GM23338 (cell line): ENCODE results near the gene UQCC3.
A peak's percentile ranks its signal among the peaks of the same experiment; 100 is the strongest.

ENCODE experiments used
- CREB1 ChIP-seq: fragments of 250-450 bp; sonication (Bioruptor Pico); IDR thresholded peaks from 2 replicates; pipeline ENCODE4 v1.5.0; 2020; ENCODE audit warnings: low read depth, mild to moderate bottlenecking, moderate library complexity
- EZH2 ChIP-seq: fragments of 200-600 bp; sonication (generic); IDR thresholded peaks from one replicate; pipeline ENCODE4 v1.8.0; 2017; ENCODE audit warnings: antibody characterized with exemption, mild to moderate bottlenecking, low read depth; ENCODE audit not compliant: unreplicated experiment
- EZH2phosphoT487 ChIP-seq: fragments of 200-600 bp; sonication (generic); IDR thresholded peaks from one replicate; pipeline ENCODE4 v1.8.1; 2018; ENCODE audit warnings: antibody characterized with exemption; ENCODE audit not compliant: unreplicated experiment
- JUNB ChIP-seq: IDR thresholded peaks from one replicate; pipeline ENCODE4 v1.6.1; 2016; ENCODE audit warnings: antibody characterized with exemption; ENCODE audit not compliant: unreplicated experiment
- POLR2AphosphoS5 ChIP-seq: IDR thresholded peaks from 2 replicates; pipeline ENCODE4 v1.6.1; 2016; ENCODE audit warnings: antibody characterized with exemption, low read depth
- STAT1 ChIP-seq: IDR thresholded peaks from one replicate; pipeline ENCODE4 v1.6.1; 2016; ENCODE audit warnings: antibody characterized with exemption; ENCODE audit not compliant: unreplicated experiment
- ZNF114 ChIP-seq: fragments of 250-450 bp; sonication (Bioruptor Pico); IDR thresholded peaks from 2 replicates; pipeline ENCODE4 v1.5.0; 2020; ENCODE audit warnings: mild to moderate bottlenecking, moderate library complexity
- TF ChIP-seq, protein P1 (sequence below), 2 experiments: fragments of 200-600 bp in 1 of 2; sonication (generic) in 1 of 2; conservative IDR thresholded peaks; 2 replicates each; pipeline versions ENCODE4 v1.5.1 to v1.6.1; 2016 to 2017; ENCODE audit warnings: antibody characterized with exemption in 2 of 2, low read depth in 2 of 2, mild to moderate bottlenecking in 2 of 2, moderate library complexity in 1 of 2
- TF ChIP-seq, protein P2 (sequence below): IDR thresholded peaks from one replicate; pipeline ENCODE4 v1.6.1; 2018; ENCODE audit warnings: antibody characterized with exemption; ENCODE audit not compliant: unreplicated experiment
- TF ChIP-seq, protein P3 (sequence below): IDR thresholded peaks from 2 replicates; pipeline ENCODE4 v1.6.1; 2016; ENCODE audit warnings: antibody characterized with exemption
- TF ChIP-seq, protein P4 (sequence below): fragments of 250-450 bp; sonication (Bioruptor Pico); IDR thresholded peaks from 2 replicates; pipeline ENCODE4 v1.5.0; 2020; ENCODE audit warnings: mild to moderate bottlenecking, moderate library complexity

DNA sequence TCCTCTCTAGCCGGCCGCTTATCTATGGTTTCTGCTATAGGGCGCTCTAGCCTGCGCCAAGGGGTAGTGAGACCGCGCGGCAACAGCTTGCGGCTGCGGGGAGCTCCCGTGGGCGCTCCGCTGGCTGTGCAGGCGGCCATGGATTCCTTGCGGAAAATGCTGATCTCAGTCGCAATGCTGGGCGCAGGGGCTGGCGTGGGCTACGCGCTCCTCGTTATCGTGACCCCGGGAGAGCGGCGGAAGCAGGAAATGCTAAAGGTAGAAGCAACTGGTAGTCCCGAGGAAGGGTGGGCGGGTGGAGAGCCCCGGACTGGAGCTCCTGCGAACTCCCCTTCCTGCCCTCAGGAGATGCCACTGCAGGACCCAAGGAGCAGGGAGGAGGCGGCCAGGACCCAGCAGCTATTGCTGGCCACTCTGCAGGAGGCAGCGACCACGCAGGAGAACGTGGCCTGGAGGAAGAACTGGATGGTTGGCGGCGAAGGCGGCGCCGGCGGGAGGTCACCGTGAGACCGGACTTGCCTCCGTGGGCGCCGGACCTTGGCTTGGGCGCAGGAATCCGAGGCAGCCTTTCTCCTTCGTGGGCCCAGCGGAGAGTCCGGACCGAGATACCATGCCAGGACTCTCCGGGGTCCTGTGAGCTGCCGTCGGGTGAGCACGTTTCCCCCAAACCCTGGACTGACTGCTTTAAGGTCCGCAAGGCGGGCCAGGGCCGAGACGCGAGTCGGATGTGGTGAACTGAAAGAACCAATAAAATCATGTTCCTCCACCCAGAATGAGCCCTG is at the start of gene UQCC3, which contains the start of gene LBHD1:
- TF ChIP-seq ZNF114 (CRISPR knock-in tag) (no peak), POLR2AphosphoS5 (peak; percentile 84), EZH2 (no peak), JUNB (no peak), EZH2phosphoT487 (no peak), STAT1 (no peak), CREB1 (CRISPR knock-in tag) (peak; percentile 37; the same call in 1 of the 2 replicates)
- TF ChIP-seq, protein P1, sequence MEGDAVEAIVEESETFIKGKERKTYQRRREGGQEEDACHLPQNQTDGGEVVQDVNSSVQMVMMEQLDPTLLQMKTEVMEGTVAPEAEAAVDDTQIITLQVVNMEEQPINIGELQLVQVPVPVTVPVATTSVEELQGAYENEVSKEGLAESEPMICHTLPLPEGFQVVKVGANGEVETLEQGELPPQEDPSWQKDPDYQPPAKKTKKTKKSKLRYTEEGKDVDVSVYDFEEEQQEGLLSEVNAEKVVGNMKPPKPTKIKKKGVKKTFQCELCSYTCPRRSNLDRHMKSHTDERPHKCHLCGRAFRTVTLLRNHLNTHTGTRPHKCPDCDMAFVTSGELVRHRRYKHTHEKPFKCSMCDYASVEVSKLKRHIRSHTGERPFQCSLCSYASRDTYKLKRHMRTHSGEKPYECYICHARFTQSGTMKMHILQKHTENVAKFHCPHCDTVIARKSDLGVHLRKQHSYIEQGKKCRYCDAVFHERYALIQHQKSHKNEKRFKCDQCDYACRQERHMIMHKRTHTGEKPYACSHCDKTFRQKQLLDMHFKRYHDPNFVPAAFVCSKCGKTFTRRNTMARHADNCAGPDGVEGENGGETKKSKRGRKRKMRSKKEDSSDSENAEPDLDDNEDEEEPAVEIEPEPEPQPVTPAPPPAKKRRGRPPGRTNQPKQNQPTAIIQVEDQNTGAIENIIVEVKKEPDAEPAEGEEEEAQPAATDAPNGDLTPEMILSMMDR (conservative IDR thresholded peaks at IDR 0.05; ENCODE audit: low read depth in 2 of 2) = no peak
- TF ChIP-seq, protein P2, sequence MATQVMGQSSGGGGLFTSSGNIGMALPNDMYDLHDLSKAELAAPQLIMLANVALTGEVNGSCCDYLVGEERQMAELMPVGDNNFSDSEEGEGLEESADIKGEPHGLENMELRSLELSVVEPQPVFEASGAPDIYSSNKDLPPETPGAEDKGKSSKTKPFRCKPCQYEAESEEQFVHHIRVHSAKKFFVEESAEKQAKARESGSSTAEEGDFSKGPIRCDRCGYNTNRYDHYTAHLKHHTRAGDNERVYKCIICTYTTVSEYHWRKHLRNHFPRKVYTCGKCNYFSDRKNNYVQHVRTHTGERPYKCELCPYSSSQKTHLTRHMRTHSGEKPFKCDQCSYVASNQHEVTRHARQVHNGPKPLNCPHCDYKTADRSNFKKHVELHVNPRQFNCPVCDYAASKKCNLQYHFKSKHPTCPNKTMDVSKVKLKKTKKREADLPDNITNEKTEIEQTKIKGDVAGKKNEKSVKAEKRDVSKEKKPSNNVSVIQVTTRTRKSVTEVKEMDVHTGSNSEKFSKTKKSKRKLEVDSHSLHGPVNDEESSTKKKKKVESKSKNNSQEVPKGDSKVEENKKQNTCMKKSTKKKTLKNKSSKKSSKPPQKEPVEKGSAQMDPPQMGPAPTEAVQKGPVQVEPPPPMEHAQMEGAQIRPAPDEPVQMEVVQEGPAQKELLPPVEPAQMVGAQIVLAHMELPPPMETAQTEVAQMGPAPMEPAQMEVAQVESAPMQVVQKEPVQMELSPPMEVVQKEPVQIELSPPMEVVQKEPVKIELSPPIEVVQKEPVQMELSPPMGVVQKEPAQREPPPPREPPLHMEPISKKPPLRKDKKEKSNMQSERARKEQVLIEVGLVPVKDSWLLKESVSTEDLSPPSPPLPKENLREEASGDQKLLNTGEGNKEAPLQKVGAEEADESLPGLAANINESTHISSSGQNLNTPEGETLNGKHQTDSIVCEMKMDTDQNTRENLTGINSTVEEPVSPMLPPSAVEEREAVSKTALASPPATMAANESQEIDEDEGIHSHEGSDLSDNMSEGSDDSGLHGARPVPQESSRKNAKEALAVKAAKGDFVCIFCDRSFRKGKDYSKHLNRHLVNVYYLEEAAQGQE = no peak
- TF ChIP-seq, protein P3, sequence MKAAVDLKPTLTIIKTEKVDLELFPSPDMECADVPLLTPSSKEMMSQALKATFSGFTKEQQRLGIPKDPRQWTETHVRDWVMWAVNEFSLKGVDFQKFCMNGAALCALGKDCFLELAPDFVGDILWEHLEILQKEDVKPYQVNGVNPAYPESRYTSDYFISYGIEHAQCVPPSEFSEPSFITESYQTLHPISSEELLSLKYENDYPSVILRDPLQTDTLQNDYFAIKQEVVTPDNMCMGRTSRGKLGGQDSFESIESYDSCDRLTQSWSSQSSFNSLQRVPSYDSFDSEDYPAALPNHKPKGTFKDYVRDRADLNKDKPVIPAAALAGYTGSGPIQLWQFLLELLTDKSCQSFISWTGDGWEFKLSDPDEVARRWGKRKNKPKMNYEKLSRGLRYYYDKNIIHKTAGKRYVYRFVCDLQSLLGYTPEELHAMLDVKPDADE = peak; percentile 84
- TF ChIP-seq, protein P4, sequence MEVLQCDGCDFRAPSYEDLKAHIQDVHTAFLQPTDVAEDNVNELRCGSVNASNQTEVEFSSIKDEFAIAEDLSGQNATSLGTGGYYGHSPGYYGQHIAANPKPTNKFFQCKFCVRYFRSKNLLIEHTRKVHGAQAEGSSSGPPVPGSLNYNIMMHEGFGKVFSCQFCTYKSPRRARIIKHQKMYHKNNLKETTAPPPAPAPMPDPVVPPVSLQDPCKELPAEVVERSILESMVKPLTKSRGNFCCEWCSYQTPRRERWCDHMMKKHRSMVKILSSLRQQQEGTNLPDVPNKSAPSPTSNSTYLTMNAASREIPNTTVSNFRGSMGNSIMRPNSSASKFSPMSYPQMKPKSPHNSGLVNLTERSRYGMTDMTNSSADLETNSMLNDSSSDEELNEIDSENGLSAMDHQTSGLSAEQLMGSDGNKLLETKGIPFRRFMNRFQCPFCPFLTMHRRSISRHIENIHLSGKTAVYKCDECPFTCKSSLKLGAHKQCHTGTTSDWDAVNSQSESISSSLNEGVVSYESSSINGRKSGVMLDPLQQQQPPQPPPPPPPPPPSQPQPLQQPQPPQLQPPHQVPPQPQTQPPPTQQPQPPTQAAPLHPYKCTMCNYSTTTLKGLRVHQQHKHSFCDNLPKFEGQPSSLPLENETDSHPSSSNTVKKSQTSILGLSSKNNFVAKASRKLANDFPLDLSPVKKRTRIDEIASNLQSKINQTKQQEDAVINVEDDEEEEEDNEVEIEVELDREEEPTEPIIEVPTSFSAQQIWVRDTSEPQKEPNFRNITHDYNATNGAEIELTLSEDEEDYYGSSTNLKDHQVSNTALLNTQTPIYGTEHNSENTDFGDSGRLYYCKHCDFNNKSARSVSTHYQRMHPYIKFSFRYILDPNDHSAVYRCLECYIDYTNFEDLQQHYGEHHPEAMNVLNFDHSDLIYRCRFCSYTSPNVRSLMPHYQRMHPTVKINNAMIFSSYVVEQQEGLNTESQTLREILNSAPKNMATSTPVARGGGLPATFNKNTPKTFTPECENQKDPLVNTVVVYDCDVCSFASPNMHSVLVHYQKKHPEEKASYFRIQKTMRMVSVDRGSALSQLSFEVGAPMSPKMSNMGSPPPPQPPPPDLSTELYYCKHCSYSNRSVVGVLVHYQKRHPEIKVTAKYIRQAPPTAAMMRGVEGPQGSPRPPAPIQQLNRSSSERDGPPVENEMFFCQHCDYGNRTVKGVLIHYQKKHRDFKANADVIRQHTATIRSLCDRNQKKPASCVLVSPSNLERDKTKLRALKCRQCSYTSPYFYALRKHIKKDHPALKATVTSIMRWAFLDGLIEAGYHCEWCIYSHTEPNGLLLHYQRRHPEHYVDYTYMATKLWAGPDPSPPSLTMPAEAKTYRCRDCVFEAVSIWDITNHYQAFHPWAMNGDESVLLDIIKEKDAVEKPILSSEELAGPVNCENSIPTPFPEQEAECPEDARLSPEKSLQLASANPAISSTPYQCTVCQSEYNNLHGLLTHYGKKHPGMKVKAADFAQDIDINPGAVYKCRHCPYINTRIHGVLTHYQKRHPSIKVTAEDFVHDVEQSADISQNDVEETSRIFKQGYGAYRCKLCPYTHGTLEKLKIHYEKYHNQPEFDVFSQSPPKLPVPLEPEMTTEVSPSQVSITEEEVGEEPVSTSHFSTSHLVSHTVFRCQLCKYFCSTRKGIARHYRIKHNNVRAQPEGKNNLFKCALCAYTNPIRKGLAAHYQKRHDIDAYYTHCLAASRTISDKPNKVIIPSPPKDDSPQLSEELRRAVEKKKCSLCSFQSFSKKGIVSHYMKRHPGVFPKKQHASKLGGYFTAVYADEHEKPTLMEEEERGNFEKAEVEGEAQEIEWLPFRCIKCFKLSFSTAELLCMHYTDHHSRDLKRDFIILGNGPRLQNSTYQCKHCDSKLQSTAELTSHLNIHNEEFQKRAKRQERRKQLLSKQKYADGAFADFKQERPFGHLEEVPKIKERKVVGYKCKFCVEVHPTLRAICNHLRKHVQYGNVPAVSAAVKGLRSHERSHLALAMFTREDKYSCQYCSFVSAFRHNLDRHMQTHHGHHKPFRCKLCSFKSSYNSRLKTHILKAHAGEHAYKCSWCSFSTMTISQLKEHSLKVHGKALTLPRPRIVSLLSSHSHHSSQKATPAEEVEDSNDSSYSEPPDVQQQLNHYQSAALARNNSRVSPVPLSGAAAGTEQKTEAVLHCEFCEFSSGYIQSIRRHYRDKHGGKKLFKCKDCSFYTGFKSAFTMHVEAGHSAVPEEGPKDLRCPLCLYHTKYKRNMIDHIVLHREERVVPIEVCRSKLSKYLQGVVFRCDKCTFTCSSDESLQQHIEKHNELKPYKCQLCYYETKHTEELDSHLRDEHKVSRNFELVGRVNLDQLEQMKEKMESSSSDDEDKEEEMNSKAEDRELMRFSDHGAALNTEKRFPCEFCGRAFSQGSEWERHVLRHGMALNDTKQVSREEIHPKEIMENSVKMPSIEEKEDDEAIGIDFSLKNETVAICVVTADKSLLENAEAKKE = no peak
